GM12892 (cell line): Measurements from ENCODE around the gene G6PC1. TPM values are rescaled to one million over a fixed set of nuclear protein-coding genes. Genes with fewer than 3 reads are reported as not detected.
"Not testable (repeated sequence)": the region's sequence is repeated elsewhere in the genome, so short reads cannot be mapped to it uniquely, and the experiment has no call there.

Experiments used
- DNase-seq: peaks from one replicate; pipeline ENCODE4 v3.0.0; 2011; ENCODE audit not compliant: insufficient read length
- FAIRE-seq: peaks from 2 replicates; lab custom pipeline; 2011; peaks lifted over from hg19 to GRCh38; lab: Jason Lieb, UNC
- POLR2A ChIP-seq: IDR thresholded peaks from 2 replicates; pipeline ENCODE4 v1.6.1; 2011; ENCODE audit warnings: low read depth, low read length, control low read depth
- POLR2AphosphoS5 ChIP-seq: IDR thresholded peaks from 2 replicates; pipeline ENCODE4 v1.6.1; 2011; ENCODE audit warnings: low read depth, low read length, control low read depth
- TAF1 ChIP-seq: IDR thresholded peaks from 2 replicates; pipeline ENCODE4 v1.6.1; 2011; ENCODE audit warnings: low read depth, mild to moderate bottlenecking, control low read depth, low read length, borderline replicate concordance
- polyA plus RNA-seq: library from polyadenylated mRNA; unstranded; fragments of >200 nt; gene quantifications from one replicate; pipeline ENCODE4 v1.2.1, GENCODE V29; 2012; ENCODE audit warnings: missing spikeins, inconsistent platforms; ENCODE audit not compliant: missing spikeins

Gene G6PC1
- polyA plus RNA-seq, result 0.38 TPM

DNA sequence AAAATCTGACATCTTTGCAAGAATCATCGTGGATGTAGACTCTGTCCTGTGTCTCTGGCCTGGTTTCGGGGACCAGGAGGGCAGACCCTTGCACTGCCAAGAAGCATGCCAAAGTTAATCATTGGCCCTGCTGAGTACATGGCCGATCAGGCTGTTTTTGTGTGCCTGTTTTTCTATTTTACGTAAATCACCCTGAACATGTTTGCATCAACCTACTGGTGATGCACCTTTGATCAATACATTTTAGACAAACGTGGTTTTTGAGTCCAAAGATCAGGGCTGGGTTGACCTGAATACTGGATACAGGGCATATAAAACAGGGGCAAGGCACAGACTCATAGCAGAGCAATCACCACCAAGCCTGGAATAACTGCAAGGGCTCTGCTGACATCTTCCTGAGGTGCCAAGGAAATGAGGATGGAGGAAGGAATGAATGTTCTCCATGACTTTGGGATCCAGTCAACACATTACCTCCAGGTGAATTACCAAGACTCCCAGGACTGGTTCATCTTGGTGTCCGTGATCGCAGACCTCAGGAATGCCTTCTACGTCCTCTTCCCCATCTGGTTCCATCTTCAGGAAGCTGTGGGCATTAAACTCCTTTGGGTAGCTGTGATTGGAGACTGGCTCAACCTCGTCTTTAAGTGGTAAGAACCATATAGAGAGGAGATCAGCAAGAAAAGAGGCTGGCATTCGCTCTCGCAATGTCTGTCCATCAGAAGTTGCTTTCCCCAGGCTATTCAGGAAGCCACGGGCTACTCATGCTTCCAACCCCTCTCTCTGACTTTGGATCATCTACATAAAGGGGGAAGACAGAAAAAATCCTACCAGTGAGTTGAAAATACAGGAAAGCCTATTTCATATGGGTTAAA lies at the start of gene G6PC1:
G6PC1 (plus strand) TSS at position 340 of the 872 bp plus-strand sequence; CDS start at position 418, 78 bp downstream.
- no peak for FAIRE-seq
- no peak for DNase-seq
- no peak for TF ChIP-seq TAF1
- TF ChIP-seq POLR2AphosphoS5, result no peak
- TF ChIP-seq POLR2A, result no peak

DNA sequence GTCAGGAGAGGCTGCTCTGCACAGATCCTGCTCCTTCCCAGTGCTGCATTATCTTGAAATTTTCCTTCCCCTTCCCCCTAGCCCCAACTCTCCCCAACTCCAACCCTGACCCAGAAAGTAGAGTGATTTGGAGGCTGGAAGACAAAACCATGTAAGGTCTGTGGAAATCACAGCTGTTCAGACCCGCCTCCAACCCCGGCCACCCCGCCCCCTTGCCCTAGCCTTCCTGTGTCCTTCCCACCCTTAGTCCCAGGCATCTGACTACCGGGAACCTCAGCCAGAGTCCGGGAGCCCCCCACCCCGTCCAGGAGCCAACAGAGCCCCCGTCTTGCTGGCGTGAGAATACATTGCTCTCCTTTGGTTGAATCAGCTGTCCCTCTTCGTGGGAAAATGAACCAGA lies 49.6 kb upstream of the G6PC1 start, which contains the start of gene AOC3:
AOC3 (plus strand) TSS at position 246 of the 400 bp plus-strand sequence; CDS start at position 391, 145 bp downstream.
- FAIRE-seq (no peak), DNase-seq (no peak)
- TF ChIP-seq TAF1 (no peak), POLR2A (no peak), POLR2AphosphoS5 (no peak)

DNA sequence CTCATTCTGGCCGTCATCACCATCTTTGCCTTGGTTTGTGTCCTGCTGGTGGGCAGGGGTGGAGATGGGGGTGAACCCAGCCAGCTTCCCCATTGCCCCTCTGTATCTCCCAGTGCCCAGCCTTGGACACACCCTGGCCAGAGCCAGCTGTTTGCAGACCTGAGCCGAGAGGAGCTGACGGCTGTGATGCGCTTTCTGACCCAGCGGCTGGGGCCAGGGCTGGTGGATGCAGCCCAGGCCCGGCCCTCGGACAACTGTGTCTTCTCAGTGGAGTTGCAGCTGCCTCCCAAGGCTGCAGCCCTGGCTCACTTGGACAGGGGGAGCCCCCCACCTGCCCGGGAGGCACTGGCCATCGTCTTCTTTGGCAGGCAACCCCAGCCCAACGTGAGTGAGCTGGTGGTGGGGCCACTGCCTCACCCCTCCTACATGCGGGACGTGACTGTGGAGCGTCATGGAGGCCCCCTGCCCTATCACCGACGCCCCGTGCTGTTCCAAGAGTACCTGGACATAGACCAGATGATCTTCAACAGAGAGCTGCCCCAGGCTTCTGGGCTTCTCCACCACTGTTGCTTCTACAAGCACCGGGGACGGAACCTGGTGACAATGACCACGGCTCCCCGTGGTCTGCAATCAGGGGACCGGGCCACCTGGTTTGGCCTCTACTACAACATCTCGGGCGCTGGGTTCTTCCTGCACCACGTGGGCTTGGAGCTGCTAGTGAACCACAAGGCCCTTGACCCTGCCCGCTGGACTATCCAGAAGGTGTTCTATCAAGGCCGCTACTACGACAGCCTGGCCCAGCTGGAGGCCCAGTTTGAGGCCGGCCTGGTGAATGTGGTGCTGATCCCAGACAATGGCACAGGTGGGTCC lies 49.0 kb upstream of the G6PC1 start:
- FAIRE-seq, DNase-seq: not testable (repeated sequence)

DNA sequence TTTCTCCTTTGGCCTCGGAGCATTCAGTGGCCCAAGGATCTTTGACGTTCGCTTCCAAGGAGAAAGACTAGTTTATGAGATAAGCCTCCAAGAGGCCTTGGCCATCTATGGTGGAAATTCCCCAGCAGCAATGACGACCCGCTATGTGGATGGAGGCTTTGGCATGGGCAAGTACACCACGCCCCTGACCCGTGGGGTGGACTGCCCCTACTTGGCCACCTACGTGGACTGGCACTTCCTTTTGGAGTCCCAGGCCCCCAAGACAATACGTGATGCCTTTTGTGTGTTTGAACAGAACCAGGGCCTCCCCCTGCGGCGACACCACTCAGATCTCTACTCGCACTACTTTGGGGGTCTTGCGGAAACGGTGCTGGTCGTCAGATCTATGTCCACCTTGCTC lies 48.2 kb upstream of the G6PC1 start:
- DNase-seq, result no peak
- TF ChIP-seq POLR2AphosphoS5 (no peak), POLR2A (no peak), TAF1 (no peak)
- no peak for FAIRE-seq

DNA sequence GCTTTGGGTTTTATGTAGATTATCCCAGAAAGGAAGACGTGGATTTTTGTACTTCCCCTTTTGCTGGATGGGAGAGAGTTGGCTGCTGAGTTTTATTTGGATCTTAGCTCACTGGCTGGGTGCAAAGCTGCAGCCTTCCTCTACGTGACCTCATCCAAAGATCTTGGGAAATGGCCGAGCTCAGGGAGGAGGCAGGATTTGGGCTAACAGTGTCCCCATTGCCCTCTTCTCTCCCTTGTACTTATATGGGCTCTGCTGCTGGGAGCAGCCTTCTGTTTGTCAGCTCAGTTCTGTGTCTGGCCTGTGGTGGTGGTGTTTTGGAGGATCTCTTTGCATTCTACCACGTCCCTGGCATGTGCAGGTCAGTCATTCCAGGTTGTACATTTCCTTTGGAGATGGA lies 47.6 kb upstream of the G6PC1 start:
- DNase-seq (no peak), FAIRE-seq (no peak)
- TF ChIP-seq POLR2A (no peak), POLR2AphosphoS5 (no peak), TAF1 (no peak)

DNA sequence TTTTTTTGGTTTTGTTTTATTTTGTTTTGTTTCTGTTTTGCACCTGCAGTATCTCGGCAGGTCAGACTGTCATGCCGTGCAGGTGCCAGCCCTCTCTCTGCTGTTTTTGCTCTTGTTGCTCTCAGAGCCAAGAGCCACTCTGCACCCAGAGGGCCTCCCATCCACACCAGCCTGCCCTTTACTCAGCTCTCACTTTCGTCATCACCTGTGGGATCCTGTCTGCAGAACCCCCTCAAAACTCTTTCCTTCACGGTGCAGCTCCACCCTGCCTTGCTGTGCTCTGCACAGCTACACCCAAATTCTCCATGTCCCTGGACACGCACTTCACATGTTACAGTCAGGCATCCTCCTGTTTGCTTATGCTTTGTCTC lies 47.0 kb upstream of the G6PC1 start:
- FAIRE-seq (no peak), DNase-seq (no peak)
- no peak for TF ChIP-seq POLR2A
- TF ChIP-seq TAF1, result no peak
- no peak for TF ChIP-seq POLR2AphosphoS5

DNA sequence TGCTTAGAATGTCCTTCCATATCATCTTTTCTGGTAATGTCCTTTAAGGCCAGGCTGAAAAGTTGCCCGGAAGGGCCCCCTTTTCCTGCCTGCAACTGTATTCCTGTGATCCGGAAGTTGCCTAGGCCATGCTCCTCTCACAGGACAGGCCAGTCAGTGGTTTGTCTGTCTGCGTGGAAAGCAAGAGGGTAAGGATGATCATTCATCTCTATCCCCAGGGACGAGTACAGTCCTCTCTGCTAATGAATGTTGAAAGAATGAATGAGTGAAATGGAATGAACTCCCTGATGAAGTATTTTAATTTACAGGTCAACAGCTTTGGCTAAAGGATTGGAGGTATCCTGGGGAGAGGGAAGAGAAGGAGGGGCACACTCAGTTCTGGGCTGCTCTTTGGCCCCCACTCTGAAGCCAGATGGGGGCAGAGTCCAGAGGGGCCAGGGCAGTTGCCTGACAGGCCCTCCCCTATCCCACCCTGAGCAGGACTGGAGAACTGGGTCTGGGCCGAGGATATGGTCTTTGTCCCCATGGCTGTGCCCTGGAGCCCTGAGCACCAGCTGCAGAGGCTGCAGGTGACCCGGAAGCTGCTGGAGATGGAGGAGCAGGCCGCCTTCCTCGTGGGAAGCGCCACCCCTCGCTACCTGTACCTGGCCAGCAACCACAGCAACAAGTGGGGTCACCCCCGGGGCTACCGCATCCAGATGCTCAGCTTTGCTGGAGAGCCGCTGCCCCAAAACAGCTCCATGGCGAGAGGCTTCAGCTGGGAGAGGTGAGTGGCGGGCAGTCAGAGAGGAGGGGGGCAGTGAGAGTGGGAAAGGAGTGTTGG lies 46.4 kb upstream of the G6PC1 start:
- FAIRE-seq (no peak), DNase-seq (no peak)
- TF ChIP-seq POLR2AphosphoS5 (no peak), TAF1 (no peak), POLR2A (no peak)

DNA sequence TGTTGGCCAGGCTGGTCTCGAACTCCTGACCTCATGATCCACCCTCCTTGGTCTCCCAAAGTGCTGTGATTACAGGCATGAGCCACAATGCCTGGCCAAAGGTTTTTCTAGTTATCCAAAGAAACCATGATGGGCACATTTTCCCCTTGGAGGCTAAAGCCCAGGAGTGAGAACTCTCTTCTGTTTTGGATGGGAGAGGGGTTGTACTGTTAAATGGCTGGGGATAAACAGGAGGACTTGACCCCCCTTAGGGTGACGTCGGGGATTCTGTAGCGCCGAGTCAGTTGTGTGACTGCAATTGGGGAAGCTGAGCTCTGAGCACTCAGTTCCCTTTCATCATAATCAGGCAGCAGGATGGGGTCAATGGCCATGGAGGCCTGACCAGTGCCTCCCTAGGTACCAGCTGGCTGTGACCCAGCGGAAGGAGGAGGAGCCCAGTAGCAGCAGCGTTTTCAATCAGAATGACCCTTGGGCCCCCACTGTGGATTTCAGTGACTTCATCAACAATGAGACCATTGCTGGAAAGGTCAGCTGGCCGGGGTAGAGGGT lies 45.5 kb upstream of the G6PC1 start:
- no peak for FAIRE-seq
- TF ChIP-seq POLR2A (no peak), POLR2AphosphoS5 (no peak), TAF1 (no peak)
- no peak for DNase-seq

DNA sequence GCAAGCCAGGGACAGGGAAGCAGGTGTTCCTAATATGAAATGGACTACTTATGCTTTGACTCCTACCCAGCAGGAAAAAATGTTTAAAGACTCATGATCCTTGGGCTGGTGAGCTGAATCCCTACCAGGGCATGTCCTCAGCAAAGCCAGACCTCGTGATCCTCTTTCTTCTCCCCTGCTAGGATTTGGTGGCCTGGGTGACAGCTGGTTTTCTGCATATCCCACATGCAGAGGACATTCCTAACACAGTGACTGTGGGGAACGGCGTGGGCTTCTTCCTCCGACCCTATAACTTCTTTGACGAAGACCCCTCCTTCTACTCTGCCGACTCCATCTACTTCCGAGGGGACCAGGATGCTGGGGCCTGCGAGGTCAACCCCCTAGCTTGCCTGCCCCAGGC lies 44.5 kb upstream of the G6PC1 start:
- not testable (repeated sequence) for DNase-seq, FAIRE-seq

DNA sequence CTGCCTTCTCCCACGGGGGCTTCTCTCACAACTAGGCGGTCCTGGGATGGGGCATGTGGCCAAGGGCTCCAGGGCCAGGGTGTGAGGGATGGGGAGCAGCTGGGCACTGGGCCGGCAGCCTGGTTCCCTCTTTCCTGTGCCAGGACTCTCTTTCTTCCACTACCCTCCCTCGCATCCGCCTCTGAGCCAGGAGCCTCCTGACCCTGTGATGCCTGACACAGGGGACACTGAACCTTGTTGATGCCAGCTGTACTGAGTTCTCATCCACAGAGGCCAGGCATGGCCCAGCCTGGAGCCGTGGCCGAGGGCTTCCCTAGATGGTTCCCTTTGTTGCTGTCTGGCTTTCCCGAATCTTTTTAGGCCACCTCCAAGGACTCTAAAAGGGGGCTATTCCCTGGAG lies 44.1 kb upstream of the G6PC1 start:
- not testable (repeated sequence) for FAIRE-seq, DNase-seq

DNA sequence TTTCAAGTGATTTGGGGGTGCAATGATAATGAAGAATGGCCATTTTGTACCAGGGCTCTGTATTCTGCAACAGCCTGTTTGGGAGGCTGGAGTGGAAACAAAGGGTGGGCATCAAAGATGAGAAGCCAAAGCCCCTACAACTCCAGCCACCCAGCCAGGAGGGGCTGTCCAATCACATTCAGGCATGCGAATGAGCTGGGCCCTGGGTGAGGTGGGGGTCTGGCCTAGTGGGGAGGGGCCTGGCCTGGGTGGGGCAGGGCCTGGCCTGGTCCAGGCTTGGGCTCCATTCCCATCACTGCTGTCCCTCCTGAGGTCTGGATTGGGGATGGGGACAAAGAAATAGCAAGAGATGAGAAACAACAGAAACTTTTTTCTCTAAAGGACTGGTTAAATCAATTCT lies 43.2 kb upstream of the G6PC1 start:
- no peak for TF ChIP-seq POLR2A
- TF ChIP-seq TAF1, result no peak
- DNase-seq (no peak), FAIRE-seq (no peak)
